Suppressor macrophage treated with lipopolysaccharide for 4 hours (primary cell): ENCODE measurements around the gene STX8.
"Not testable (repeated sequence)": the region's sequence is repeated elsewhere in the genome, so short reads cannot be mapped to it uniquely, and the experiment has no call there.

Experiments used
- DNase-seq: peaks from one replicate; pipeline ENCODE4 v3.0.0-alpha.2; 2020

Gene STX8

DNA sequence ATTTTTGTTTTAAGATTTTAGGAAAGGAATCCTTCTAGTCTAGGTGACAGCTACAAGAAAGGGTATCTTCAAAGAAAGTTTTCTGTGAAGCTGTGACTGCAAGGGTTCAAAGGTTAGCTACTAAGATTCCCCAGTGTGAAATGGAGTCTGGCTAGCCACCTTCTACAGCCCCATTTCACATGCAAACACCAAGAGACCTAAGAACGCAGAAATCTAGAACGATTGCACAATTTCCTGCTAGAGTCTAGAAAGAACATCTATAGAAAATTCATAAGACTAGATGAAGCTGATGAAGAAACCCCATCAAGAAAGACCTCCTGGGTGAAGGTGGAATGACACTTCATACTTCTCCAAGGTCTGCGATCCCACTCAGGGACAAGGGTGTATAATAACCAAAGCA, 77.1 kb downstream of the STX8 start:
- no peak for DNase-seq

DNA sequence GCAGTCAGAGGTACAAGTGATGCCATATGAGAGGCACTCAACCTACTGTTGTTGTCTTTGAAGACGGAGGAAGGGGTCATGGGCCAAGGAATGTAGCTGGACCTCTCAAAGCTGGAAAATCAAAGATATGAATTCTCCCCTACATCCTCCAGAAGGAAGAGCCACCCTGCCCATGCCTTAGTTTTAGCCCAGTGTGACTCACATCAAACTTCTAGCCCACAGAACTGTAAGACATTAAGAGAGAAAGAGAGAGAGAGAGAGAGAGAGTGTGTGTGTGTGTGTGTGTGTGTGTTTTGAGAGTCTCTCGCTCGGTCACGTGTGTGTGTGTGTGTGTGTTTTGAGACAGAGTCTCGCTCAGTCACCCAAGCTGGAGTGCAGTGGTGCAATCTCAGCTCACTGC, 87.1 kb downstream of the STX8 start:
- no peak for DNase-seq

DNA sequence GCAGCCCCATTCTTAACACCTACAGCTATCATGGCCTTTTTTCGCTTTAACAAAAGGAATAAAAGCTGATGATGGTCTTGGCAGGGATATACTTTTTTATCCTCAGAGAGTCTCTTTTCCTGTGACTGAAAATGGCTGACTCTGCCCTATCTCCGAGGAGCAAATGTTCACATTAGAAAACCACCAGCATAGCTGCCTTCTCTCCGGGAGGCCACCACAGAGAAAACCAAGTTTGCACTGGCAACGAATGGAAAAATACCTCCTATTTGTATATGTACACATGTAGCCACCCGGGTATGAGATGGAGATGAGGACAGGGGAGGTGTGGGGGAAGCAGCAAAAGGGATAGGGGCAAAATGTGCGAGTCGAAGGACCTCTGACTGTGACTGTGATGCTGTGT, 88.2 kb downstream of the STX8 start:
- DNase-seq = no peak

DNA sequence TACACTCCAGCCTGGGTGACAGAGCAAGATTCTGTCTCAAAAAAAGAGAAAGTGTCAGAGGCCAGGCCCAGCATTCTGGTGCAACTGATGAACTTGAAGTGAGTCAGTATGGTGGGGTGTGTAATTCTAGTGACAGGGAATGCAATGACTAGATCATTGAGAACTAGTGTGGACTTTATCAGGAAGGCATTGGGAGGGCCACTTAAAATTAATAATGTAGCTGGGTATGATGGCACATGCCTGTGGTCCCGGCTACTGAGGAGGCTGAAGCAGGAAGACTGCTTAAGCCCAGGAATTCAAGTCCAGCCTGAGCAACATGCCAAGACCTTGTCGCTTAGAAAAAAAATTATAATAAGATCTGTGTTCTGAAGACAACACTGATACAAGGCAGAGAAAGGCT, 90.8 kb downstream of the STX8 start:
- no peak for DNase-seq

DNA sequence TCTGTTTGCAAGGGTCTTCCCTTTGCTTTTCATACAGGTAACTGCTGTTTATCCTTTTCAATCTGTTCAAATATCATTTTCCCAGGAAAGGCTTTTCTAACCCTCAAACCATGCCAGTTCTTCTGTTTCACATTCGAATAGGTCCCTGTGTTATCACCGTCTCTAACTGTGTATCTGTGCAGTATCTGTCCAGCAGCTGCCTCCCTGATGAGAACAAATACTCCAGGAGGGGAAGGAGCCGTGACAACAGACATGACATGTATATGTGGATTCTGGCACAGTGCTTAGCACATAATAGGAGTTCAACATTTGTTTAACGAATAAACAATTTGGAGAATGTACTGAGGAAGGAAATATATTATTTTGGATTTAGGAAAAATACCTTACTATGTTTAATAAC, 95.7 kb downstream of the STX8 start:
- no peak for DNase-seq

DNA sequence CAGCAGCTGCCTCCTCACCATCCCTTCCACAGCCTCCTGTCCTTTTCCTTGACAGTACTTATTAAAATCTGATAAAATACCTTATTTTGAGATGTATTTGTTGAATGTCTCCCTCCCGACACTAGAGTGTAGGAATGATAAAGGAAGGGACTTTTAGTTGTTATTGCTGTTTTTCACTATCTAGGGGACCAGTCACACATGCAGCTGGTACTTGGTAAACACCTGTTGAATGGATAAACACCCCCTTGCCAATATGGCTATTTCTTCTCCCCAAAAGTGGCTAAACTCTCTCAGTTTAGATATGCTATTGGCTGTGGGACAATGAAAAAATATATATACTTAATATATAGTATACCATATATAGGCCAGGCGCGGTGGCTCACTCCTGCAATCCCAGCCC, 96.7 kb downstream of the STX8 start:
- no peak for DNase-seq

DNA sequence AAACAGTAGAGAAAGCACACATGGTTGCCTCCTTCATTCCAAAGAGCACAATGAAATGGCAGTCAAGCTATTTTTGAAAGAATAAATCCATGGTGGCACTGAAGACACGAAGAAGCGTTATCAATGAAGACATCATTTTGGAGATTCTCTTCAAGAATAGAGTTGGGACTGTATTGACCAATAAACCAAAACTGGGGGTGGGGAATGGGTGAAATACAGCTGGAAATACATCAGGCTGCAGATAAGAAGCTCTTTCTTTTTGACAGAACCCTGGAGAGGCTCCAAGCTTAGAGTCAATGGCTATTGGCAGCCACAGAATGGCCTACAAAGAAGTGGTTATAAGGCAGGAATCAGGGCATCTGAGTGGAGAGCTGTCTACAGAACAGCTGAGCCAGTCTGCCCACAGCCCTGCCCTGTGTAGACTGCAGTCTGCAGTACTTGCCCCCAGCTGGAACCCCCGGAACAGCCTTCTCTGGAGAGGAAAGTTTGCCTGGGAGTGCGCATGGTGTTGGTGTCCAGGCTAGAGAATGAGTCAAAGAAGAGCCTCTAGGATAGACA, 100.4 kb downstream of the STX8 start:
- DNase-seq = no peak

DNA sequence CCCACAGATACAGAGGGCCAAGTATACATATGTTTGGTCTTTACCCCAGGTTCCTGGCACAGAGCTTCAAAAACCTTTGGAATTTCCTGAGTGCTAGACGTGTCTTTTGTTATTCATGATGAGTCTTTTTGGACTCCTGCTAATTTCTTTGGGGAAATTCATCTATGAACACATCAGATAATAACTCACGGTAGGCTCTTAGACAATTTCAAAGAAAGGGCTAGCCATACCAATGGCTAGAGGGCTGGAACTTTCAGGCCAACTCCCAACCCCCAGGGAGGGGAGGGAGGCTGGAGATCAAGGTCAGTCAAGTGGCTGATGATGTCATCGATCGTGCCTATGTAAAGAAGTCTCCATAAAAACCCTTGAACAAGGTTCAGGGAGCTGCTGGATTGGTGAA, 101.9 kb downstream of the STX8 start:
- no peak for DNase-seq

- no peak for DNase-seq
These were observed 103.1 kb downstream of the STX8 start for GRCh38 chr17:9472541-9472940.

DNA sequence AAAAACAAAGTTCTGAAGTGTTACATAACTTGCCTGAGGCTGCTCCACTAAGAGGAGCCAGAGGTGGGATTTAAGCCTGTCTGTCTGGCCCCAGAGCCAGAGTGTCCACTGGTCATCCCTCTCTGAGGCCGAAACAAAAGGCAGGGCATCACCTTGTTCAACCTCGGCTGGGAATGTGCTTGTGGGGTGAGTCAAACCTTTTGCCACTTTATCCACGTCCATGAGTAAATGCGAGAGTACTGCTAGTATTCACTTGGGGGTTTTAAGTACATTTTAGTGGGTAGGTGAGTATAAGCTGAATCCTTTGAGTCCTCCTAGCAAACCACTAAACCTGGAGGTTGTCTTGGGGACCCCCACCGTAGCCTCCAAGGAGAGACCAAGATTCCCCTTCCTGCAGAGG, 103.5 kb downstream of the STX8 start:
- DNase-seq = no peak

DNA sequence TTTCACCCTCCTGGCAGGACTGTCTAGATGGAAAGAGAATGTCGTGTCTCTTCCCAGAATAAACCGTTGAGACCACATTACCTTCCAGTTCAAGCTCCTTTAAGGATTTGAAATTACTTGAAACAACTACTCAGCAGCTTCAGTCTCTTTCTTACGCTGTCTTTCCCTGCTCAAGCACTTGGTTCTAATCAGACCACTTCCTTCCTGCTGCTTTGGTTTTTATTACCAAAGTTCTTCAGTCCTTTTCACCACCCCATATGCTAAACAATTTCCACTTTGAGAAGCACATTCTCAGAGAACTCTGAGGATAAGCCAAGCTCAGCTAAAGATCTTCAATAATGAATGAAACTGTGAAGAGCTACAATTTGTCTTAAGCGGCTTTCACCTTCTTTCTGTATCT, 105.4 kb downstream of the STX8 start:
- no peak for DNase-seq

DNA sequence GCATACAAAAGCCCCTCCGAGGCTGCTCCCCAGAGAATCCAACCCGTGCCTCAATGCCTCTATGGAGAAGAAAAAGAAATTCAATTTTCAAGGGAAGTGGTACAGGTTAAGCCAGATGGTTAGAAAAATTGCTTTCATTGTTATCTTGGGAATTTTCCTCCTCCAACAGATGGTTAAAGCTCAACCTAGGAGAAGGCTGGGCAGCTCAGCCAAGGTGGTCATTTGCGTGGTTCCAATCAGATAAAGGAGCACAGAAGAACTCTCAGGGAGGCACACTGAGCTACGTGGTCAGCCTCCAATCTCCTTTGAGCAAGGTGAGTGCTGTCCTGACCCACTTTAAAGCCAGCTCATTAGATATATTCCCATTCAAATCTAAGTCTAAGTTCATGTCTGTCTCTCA, 106.7 kb downstream of the STX8 start:
- DNase-seq = no peak

DNA sequence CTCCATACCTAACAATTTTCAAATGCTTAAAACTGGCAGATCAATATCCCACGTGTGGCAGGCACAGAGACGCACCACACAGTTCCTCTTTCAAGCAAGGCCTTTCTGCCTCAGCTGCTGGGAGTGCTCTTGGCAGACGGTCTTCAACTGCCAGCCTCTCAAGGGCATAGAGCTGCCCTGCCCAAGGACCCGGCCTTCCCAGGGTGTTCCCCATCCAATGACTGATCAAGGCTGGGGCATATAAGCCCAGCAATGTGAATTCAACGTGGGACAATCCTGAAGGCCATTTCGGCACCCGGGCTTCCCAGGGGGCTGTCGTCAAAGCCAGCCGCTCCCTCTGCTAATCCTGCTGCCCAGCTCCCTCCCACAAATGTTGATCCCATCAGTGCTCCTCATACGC, 107.1 kb downstream of the STX8 start:
- DNase-seq = no peak

DNA sequence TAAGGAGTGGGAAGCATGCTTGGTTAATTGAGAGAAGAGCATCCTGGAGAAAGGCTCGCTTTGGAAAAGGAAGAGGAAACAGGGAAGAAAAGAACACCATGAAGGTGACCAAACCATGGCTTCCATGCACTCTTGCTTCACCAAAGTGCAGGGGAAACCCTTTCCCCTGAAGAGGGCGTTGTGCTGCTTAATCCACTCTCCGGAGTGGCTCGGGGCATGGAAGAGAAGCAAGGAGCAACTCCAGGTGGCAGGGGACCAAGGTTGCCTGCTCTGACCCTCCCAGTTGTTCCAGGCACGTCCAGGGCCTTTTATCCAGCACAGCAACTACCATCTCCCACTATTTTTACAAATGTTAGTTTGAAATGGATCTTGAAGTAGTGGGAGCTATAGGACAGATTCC, 108.1 kb downstream of the STX8 start:
- DNase-seq = no peak

- DNase-seq = no peak
These were observed 110.3 kb downstream of the STX8 start for GRCh38 chr17:9465210-9465921.

GRCh38 chr17:9457005-9457404, 118.6 kb downstream of the STX8 start:
- DNase-seq = no peak

- DNase-seq = no peak
These were observed 119.3 kb downstream of the STX8 start for GRCh38 chr17:9456330-9456729.

GRCh38 chr17:9451934-9452333, 123.7 kb downstream of the STX8 start:
- DNase-seq = no peak

DNA sequence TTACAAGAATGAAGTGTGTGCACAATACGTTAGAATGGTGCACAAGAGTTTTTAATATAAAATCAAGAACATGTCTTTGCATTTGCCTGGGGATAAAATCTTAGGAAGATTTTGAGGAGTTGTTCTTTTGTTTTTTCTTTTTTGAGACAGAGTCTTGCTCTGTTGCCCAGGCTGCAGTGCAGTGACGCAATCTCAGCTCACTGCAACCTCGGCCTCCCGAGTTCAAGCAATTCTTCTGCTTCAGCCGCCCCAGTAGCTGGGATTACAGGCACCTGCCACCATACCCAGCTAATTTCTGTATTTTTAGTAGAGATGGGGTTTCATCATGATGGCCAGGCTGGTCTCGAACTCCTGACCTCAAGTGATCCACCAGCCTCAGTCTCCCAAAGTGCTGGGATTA, 128.3 kb downstream of the STX8 start:
- not testable (repeated sequence) for DNase-seq

DNA sequence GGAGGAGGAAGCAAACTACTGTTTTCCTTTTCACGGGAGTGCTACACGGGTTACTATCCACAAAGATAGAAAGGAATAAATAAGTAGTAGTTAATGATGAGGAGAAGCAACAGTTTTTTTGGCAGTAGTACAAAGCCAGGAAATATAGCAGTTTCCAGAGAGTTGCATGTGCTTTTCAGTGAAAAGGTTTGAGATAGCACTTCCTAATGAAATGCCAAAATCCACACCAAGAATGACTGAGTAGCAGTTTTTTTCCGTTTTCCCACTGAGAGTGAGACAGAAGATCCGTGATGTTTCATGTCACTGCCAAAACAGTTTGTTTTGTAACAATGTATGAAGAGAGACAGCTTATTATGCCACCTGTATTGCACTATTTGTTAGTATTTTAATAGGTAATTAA, 129.1 kb downstream of the STX8 start:
- DNase-seq = no peak

- no peak for DNase-seq
These were observed 130.2 kb downstream of the STX8 start for GRCh38 chr17:9445424-9445823.

DNA sequence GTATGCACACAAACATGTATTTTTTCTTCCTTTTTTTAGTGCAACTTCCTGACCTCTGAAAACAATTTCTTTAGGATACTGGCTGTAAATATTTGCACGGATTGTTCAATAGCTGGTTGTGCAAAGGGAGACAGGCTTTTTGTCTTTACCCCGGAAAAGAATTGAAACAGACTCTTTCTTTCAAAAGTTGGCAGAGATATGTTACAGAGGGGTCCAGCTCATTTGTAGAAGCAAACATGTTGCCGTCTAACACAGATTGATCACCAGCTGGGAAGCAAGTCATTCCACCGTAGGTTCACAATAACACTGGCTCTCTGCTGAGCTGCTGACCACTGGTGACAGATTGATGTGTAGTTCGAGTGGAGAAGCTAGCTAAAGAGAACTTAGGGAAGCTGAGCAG, 130.9 kb downstream of the STX8 start:
- no peak for DNase-seq

- DNase-seq = no peak
These were observed 131.8 kb downstream of the STX8 start for GRCh38 chr17:9443811-9444210.

DNA sequence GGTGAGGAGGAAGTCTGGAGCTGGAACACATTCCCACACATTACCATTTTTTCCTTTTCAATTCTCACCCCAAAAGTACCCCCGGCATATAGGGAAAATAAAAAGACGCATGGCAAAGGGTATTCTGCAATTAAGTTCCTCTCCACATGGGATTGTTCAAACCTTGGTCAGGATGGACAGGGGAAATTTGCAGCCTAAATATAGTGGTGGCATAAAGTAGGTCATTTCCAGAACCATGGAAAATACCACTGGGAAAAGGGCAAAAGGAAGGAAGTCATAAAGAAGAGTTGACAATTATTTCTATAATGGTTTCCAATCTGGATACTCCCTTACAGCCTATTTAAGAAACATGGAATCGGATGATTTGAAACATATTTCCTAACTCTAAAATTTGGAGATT, 135.8 kb downstream of the STX8 start:
- DNase-seq = no peak

DNA sequence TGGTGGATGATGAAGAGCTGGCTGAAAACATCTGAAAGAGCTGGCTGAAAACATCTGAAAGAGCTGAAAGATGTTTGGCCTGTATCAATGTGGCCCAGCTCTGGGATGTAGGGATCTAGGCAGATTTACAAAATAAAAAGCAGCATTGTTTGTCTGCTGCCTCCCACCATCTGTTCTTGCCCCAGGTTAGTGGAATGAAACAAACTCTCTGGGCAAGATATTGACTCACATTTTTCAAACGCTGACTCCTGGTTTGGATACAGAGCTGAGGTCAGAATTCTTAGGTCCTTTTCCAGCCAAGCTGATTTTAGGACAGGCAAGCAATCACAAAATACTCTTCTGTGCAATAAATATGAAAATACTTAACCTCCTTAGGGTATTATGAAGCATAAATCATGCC, 139.0 kb downstream of the STX8 start:
- no peak for DNase-seq
